Upper lobe of left lung (tissue), 6 donors: Measurements from ENCODE around the gene KCNQ4. TPM values are rescaled to one million over a fixed set of nuclear protein-coding genes. Genes with fewer than 3 reads are reported as not detected.

Experiments used
- ATAC-seq, 2 donors: fragments of 200-7000 bp; cut with Tn5 transposase; one replicate each; pipeline ENCODE4 v1.9.1; 2022; ENCODE audit warnings: mild to moderate bottlenecking in 2 of 2, moderate library complexity in 2 of 2; ENCODE audit not compliant: low FRiP score in 2 of 2
- DNase-seq, 2 donors: peaks; one replicate each; pipeline ENCODE4 v3.0.0-alpha.2; 2019 to 2020
- H3K27ac ChIP-seq, 4 donors: fragments of 200-600 bp; sonication (generic); one replicate each; pipeline ENCODE4 v1.5.1; 2016 to 2019
- H3K27me3 ChIP-seq, 4 donors: fragments of 200-600 bp; sonication (generic); one replicate each; pipeline ENCODE4 v1.5.1; 2017 to 2019
- H3K36me3 ChIP-seq, 4 donors: fragments of 200-600 bp; sonication (generic); one replicate each; pipeline ENCODE4 v1.5.1; 2016 to 2019
- H3K4me1 ChIP-seq, 4 donors: fragments of 200-600 bp; sonication (generic); one replicate each; pipeline ENCODE4 v1.5.1; 2018 to 2019
- H3K4me3 ChIP-seq, 4 donors: fragments of 200-600 bp; sonication (generic); one replicate each; pipeline ENCODE4 v1.5.1; 2017 to 2019; ENCODE audit warnings: mild to moderate bottlenecking in 2 of 4, moderate library complexity in 1 of 4
- H3K9me3 ChIP-seq, 4 donors: fragments of 200-600 bp; sonication (generic); one replicate each; pipeline ENCODE4 v1.5.1; 2018 to 2019
- EP300 ChIP-seq, 4 donors: sonication (generic); formaldehyde crosslinking; IDR thresholded peaks; one replicate each; pipeline ENCODE4 v1.5.1; 2017; ENCODE audit warnings: antibody characterized with exemption in 4 of 4, control low read depth in 2 of 4
- POLR2A ChIP-seq, 4 donors: fragments of 450-650 bp; IDR thresholded peaks; one replicate each; pipeline ENCODE4 v1.5.1; 2016 to 2017; ENCODE audit warnings: antibody characterized with exemption in 4 of 4, mild to moderate bottlenecking in 2 of 4
- POLR2AphosphoS5 ChIP-seq, 2 donors: sonication (generic); formaldehyde crosslinking; IDR thresholded peaks; one replicate each; pipeline ENCODE4 v1.5.1; 2017; ENCODE audit warnings: antibody characterized with exemption in 2 of 2
- whole genome bisulfite sequencing, 2 donors: methylation state at CpG; one replicate each; pipeline ENCODE4 v1.1.5; 2017 to 2018; 5-methylcytosine and 5-hydroxymethylcytosine counted together
- total RNA-seq, 6 donors: library from RNA; depleted of rRNA in 4 of 6; stranded (reverse); fragments of >200 nt in 4 of 6; gene quantifications; one replicate each; pipeline versions ENCODE4 v1.1.0 to v1.2.1, GENCODE V29; 2016 to 2021
- TF ChIP-seq, protein P1 (sequence below), 6 experiments: fragments of 450-650 bp in 4 of 6; fragments of 200-600 bp in 2 of 6; sonication (generic) in 2 of 6; IDR thresholded peaks; one replicate each; pipeline ENCODE4 v1.5.1; 2016 to 2019; ENCODE audit warnings: antibody characterized with exemption in 6 of 6
- donor health status: DM: no; HTN: no; CAD: no; lungs with moderate emphysema.
- donor health status: DM: no; HTN: yes; CAD: no; lungs with severe emphysema.

The KCNQ4 gene
- total RNA-seq, 6 donors from 2014 or later: 0.44 to 0.89 (median 0.60) TPM; not detected in 1

DNA sequence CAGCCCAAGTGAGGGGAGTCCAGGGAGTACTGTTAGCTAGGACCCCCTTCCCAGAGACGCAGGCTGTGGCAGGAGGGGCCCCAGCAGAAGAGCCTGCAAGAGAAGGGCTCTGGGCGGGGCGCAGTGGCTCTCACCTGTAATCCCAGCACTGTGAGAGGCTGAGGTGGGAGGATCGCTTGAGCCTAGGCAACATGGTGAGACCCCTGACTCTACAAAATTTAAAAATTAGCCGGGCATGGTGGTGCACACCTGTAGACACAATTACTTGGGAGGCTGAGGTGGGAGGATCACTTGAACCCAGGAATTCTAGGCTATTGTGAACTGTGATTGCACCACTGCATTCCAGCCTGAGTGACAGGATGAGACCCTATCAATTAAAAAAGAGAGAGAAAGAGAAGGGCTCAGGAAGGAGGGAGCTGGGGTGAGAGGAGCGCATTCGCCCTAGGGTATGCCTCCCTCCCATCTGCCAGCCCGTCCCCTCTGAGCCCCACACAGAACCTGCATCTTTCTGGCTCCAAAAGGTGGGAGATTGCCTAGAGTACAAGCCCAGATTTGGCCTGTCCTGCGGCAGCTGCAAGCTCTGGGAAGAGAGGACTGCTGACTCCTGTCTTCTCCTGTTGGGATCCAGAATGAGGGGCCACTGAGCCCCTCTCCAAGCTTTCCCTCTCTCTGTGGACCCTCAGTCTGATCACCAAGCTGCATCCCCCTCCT is 3.6 kb downstream of the KCNQ4 start:
- no peak for TF ChIP-seq POLR2AphosphoS5 (IDR thresholded peaks at IDR 0.05)
- TF ChIP-seq POLR2A (IDR thresholded peaks at IDR 0.05): no peak
- TF ChIP-seq EP300 (IDR thresholded peaks at IDR 0.05): no peak
- TF ChIP-seq, protein P1, sequence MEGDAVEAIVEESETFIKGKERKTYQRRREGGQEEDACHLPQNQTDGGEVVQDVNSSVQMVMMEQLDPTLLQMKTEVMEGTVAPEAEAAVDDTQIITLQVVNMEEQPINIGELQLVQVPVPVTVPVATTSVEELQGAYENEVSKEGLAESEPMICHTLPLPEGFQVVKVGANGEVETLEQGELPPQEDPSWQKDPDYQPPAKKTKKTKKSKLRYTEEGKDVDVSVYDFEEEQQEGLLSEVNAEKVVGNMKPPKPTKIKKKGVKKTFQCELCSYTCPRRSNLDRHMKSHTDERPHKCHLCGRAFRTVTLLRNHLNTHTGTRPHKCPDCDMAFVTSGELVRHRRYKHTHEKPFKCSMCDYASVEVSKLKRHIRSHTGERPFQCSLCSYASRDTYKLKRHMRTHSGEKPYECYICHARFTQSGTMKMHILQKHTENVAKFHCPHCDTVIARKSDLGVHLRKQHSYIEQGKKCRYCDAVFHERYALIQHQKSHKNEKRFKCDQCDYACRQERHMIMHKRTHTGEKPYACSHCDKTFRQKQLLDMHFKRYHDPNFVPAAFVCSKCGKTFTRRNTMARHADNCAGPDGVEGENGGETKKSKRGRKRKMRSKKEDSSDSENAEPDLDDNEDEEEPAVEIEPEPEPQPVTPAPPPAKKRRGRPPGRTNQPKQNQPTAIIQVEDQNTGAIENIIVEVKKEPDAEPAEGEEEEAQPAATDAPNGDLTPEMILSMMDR (IDR thresholded peaks at IDR 0.05): no peak
- 83 to 89% methylated on average over 7 to 9 of the region's 9 CpGs for WGBS, 2 donors
- ATAC-seq (no peak), DNase-seq (no peak)
- Histone ChIP-seq H3K4me1 (peaks cover 15 to 23% (median 16%) of the 10 kb centered on the region in 4 donors), H3K36me3 (no peaks in the 10 kb centered on the region), H3K27me3 (no peaks in the 10 kb centered on the region), H3K9me3 (no peaks in the 10 kb centered on the region), H3K27ac (no peak overlapping the region), H3K4me3 (no peak overlapping the region)

DNA sequence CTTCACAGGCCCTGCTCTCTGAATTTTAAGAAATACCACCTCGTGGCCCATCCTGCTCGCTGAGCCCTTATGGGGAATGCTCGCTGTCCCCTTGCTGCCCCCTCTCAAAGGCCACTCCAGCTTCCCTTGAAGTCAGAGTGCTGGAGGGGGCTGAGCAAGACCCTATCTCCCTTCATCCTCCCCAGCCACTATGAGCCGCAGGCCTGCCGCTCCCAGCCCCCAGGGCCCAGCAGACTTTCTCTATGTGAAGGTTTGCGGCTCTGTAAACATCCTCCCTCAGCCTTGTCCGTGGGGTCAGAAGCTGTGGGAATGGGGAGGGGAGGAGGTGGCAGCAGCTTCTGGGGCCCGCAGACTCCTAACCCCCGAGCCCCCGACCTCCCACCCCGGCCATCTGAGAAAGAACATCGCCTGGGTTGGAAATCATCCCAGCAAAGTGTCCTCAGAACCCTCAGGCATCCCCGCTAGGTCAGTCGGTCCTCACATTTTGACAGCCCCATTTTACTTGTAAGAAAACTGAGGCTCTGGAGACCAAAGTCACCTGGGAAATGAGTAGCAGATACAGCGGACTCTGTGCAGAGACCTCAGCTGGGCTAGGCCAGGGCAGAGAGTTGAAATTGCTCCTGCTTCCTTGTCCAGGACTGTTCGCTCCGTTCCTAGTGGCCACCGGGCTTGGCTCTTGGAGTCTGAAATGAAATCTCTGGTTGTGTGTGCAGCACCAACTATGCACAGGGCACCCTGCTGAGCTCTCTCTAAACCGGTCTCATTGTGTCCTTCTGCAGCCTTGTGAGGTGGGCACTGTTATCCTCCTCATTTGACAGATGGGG is 4.4 kb downstream of the KCNQ4 start:
- no peak overlapping the region for H3K27ac ChIP-seq
- no peaks in the 10 kb centered on the region for H3K9me3 ChIP-seq
- DNase-seq (no peak), ATAC-seq (no peak)
- peaks cover 7 to 15% (median 8%) of the 10 kb centered on the region in 4 donors for H3K4me1 ChIP-seq
- WGBS, 2 donors: 80 to 84% methylated on average over 15 to 19 of the region's 19 CpGs
- H3K4me3 ChIP-seq: no peak overlapping the region
- no peaks in the 10 kb centered on the region for H3K36me3 ChIP-seq
- TF ChIP-seq POLR2AphosphoS5 (IDR thresholded peaks at IDR 0.05) (no peak), POLR2A (IDR thresholded peaks at IDR 0.05) (no peak)
- TF ChIP-seq, protein P1 (IDR thresholded peaks at IDR 0.05): no peak
- H3K27me3 ChIP-seq: no peaks in the 10 kb centered on the region

DNA sequence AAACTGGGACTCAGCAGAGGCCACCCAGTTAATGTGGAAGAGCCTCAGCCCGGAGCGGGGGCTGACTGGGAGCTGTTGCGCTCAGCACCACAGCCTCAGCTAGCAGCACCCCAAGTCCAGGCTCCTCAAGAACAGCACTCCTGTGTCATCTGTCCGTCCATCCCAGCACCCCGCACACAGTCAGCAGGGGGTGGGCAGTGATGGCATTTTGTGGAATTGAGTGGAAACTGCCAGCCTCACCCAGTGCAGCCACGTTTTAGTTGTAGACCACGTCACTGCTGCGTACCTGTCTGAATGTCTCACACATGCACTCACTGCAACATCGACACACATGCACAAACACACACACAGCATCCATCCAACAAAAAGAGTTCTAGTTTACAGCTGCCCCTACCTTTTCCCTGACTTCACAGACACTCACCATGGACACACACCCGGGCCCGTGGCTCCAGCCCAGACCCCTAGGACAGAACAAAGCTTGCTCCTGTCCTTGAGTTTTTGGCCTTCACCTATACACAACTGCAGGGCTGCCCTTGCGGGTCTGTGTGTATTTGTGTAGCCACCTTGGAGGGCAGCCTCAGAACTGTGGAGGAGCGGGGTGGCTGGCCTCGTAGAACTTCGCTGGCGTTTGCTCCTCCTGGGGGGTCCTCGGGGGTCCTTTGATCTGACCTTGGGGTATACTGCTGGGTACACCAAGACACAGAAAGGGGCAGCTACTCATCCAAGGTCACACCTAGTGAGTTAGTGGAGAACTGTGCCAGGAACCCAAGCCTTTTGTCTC is 5.2 kb downstream of the KCNQ4 start:
- ATAC-seq: no peak
- no peaks in the 10 kb centered on the region for H3K9me3 ChIP-seq
- no peak overlapping the region for H3K27ac ChIP-seq
- no peak overlapping the region for H3K4me3 ChIP-seq
- DNase-seq: no peak
- WGBS, 2 donors: 88 to 91% methylated on average over 9 to 17 of the region's 17 CpGs
- H3K27me3 ChIP-seq: no peaks in the 10 kb centered on the region
- TF ChIP-seq, protein P1 (IDR thresholded peaks at IDR 0.05): no peak
- TF ChIP-seq EP300 (IDR thresholded peaks at IDR 0.05) (no peak), POLR2A (IDR thresholded peaks at IDR 0.05) (no peak), POLR2AphosphoS5 (IDR thresholded peaks at IDR 0.05) (no peak)
- no peaks in the 10 kb centered on the region for H3K36me3 ChIP-seq
- peaks cover 0 to 7% (median 3%) of the 10 kb centered on the region in 4 donors for H3K4me1 ChIP-seq

DNA sequence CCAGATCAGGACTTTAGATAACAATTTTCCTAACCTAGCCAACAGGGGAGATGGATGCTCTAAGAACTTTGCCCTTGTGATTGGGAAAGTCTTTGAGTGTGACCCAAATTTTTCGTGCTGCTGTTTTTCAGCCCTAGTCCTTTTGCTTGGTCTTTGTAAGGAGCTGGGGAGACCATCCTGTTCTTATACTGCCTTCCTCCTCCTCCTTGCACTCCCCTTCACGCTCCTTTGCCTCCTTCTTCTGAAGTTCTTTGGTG is 5.7 kb downstream of the KCNQ4 start:
- Histone ChIP-seq H3K36me3 (no peaks in the 10 kb centered on the region), H3K27me3 (no peaks in the 10 kb centered on the region), H3K9me3 (no peaks in the 10 kb centered on the region), H3K4me1 (peaks cover 0 to 4% (median 2%) of the 10 kb centered on the region in 4 donors), H3K27ac (no peak overlapping the region), H3K4me3 (no peak overlapping the region)
- DNase-seq (no peak), ATAC-seq (no peak)
- no peak for TF ChIP-seq EP300 (IDR thresholded peaks at IDR 0.05)
- TF ChIP-seq POLR2A (IDR thresholded peaks at IDR 0.05): no peak
- TF ChIP-seq, protein P1 (IDR thresholded peaks at IDR 0.05): no peak
- no peak for TF ChIP-seq POLR2AphosphoS5 (IDR thresholded peaks at IDR 0.05)
- 80 to 82% methylated on average over 2 of the region's 2 CpGs for WGBS, 2 donors
